Panc1 (cell line): ENCODE results near the gene PRSS27.

Experiments
- POLR2AphosphoS5 ChIP-seq: IDR thresholded peaks from 2 replicates; pipeline ENCODE4 v1.6.1; 2012; ENCODE audit warnings: mild to moderate bottlenecking, low read depth, low read length, moderate library complexity
- TF ChIP-seq, protein P1 (sequence below): fragments of 450-650 bp; IDR thresholded peaks from 2 replicates; pipeline ENCODE4 v1.5.1; 2017; ENCODE audit warnings: mild to moderate bottlenecking

DNA sequence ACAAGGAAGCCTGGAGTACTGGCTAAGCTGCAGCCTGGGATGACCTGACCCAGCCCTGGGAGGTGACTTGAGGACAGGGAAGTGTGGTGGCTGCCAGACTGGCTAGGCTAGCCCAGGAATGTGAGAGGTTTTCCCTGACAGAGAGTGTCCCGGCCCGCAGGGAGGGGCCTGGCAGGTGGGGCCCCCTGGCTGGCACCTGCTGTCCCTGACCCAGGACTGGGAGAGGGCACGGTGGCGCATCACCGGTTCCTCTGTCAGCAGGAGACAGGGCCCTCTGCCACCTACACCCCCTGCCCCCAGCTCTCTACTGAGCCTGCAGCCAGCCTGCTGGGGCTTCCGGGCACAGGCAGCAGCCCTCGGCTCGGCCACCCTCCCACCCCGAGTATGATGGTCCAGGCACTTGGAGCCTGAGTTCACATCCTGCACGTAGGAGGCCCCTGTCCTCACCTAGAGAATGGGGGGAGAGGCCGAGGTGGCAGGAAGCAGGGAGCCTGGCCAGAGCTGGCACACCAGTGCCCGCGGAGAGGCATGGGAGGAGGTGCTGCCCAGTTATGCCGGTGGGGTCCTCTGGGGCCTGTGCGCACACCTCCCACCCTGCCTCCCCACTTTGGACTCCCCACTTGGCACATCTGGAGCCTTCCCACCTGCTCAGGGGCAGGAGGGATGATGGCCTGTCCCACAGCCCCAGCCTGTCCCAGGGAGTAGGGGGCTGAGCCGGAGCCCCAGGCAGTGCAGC is 528 bp downstream of the PRSS27 start:
- TF ChIP-seq, protein P1, sequence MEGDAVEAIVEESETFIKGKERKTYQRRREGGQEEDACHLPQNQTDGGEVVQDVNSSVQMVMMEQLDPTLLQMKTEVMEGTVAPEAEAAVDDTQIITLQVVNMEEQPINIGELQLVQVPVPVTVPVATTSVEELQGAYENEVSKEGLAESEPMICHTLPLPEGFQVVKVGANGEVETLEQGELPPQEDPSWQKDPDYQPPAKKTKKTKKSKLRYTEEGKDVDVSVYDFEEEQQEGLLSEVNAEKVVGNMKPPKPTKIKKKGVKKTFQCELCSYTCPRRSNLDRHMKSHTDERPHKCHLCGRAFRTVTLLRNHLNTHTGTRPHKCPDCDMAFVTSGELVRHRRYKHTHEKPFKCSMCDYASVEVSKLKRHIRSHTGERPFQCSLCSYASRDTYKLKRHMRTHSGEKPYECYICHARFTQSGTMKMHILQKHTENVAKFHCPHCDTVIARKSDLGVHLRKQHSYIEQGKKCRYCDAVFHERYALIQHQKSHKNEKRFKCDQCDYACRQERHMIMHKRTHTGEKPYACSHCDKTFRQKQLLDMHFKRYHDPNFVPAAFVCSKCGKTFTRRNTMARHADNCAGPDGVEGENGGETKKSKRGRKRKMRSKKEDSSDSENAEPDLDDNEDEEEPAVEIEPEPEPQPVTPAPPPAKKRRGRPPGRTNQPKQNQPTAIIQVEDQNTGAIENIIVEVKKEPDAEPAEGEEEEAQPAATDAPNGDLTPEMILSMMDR = no peak
- no peak for TF ChIP-seq POLR2AphosphoS5
